Omental fat pad (tissue), 4 donors: ENCODE data around the gene RAB3IL1. TPM values are rescaled to one million over a fixed set of nuclear protein-coding genes. Genes with fewer than 3 reads are reported as not detected.
A peak's percentile ranks its signal among the peaks of the same experiment; 100 is the strongest.

Experiments used
- ATAC-seq: fragments of 150-250 bp; one replicate; pipeline ENCODE4 v1.9.1; 2016; ENCODE audit warnings: mild to moderate bottlenecking, moderate library complexity; ENCODE audit not compliant: low FRiP score
- DNase-seq: peaks from one replicate; pipeline ENCODE4 v3.0.0-alpha.2; 2019; ENCODE audit warnings: low spot score
- CTCF ChIP-seq, 3 donors: fragments of 450-650 bp; IDR thresholded peaks; one replicate each; pipeline ENCODE4 v1.5.1; 2016 to 2017; ENCODE audit warnings: antibody characterized with exemption in 3 of 3, mild to moderate bottlenecking in 3 of 3, moderate library complexity in 2 of 3
- total RNA-seq, 4 donors: library from RNA; depleted of rRNA; stranded (reverse); fragments of >200 nt; gene quantifications; one replicate each; pipeline ENCODE4 v1.1.0, GENCODE V29; 2016

Gene RAB3IL1
- total RNA-seq, 4 donors from 2014 or later = 18.5 to 37.8 (median 25.4) TPM

DNA sequence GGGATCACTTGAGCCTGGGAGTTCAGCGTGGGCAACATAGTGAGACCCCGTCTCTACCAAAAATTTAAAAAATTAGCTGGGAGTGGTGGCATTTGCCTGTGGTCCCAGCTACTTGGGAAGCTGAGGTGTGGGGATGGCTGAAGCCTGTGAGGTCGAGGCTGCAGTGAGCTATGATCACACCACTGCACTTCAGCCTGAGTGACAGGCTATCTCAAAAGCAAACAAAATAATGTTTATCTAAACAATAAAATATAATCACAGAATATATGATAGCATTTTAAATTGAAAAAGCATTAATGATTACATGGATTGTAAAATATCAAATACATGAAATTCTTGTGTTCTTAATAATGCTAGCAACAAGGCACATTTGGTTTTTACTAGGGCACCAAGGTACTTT, 35.5 kb upstream of the RAB3IL1 start:
- DNase-seq (no peak), ATAC-seq (no peak)
- no peak for TF ChIP-seq CTCF (IDR thresholded peaks at IDR 0.05)

DNA sequence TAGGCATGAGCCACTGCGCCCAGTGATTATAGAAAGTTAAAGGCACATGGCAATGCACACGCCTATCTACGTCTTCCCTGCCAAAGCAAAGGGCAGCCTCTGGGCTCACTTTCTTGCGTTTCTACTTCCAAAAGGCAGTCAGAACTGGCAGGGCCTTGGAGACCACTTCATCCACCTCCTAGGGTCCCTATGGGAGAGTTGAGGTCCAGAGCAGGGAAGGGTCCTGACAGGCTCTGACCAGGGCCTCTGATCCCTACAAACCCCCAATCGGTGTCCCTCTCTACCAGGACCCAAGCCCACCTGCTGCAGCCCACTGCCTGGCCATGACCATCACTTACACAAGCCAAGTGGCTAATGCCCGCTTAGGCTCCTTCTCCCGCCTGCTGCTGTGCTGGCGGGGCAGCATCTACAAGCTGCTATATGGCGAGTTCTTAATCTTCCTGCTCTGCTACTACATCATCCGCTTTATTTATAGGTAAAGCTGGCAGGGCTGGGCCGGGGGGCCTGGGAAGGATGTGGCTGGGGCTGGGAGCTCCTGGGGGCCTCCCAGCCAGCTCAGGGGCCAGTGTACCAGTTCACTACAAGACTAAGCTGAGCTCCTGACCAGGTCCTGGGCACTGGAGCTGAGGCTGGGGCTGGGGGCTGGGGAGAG, 34.2 kb upstream of the RAB3IL1 start:
- no peak for ATAC-seq
- no peak for TF ChIP-seq CTCF (IDR thresholded peaks at IDR 0.05)

DNA sequence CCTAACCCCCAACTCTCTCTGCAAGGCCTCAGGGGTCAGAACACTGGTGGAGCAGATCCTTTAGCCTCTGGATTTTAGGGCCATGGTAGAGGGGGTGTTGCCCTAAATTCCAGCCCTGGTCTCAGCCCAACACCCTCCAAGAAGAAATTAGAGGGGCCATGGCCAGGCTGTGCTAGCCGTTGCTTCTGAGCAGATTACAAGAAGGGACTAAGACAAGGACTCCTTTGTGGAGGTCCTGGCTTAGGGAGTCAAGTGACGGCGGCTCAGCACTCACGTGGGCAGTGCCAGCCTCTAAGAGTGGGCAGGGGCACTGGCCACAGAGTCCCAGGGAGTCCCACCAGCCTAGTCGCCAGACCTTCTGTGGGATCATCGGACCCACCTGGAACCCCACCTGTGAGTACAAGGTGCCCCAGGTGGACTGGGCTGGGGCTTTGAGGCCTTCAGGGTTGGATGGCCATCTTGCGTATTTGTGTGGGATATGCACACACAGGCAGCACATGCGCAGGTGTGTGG, 32.7 kb upstream of the RAB3IL1 start, which contains the start of gene BEST1:
Gene BEST1 (plus strand): TSS at position 317 of the 513 bp plus-strand sequence. CDS start 1,456 bp downstream, outside the sequence.
- TF ChIP-seq CTCF (IDR thresholded peaks at IDR 0.05) = no peak
- DNase-seq (no peak), ATAC-seq (no peak)

More for the DNA sequence above, 34.2 kb upstream of the RAB3IL1 start:
- no peak for DNase-seq

DNA sequence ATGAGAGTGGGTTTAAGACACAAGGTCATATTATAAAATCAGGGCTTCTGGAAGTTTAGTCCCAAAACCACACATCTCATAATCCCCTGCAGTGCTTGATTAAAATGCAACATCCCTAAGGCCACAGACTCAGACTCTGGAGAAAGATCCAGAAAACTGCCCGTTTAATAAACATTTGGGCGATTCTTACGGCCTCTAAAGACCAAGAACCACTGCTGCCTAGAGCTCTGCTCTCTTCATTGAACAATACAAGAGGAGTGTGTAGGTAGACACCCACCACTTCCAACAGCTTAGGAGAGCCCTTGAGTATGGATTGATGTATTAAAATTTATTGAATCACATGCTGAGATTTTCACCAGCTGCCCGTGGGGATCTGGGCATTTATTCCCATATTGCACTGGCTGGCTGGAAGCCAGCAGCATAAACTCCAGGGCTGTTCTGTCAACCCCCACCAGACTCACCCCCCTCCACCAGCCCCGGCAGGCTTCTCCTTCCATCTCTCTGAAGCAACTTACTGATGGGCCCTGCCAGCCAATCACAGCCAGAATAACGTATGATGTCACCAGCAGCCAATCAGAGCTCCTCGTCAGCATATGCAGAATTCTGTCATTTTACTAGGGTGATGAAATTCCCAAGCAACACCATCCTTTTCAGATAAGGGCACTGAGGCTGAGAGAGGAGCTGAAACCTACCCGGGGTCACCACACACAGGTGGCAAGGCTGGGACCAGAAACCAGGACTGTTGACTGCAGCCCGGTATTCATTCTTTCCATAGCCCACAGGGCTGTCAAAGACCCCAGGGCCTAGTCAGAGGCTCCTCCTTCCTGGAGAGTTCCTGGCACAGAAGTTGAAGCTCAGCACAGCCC, 32.0 kb upstream of the RAB3IL1 start:
- peak; percentile 72 for ATAC-seq

DNA sequence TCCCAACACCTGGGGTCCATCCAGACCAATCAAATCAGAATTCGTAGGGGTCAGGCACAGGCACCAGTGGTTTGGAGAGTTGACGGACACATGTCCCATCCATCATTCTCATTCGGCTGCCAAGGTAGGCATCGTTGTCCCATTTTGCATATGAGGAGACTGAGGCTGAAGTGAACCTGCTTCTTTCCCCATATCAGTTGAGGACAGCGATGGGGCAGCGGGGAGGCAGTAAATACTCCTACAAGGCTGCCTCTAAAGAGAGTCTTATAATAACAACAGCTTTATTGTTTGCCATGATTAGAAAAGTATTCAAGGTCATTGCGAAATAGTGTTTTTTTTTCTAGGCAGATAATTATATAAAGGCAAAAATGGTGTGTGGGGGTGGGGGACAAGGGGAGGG, 31.1 kb upstream of the RAB3IL1 start:
- no peak for TF ChIP-seq CTCF (IDR thresholded peaks at IDR 0.05)
- DNase-seq = no peak
- ATAC-seq = no peak

More for the DNA sequence above, 32.0 kb upstream of the RAB3IL1 start:
- TF ChIP-seq CTCF (IDR thresholded peaks at IDR 0.05) = no peak
- DNase-seq = no peak

DNA sequence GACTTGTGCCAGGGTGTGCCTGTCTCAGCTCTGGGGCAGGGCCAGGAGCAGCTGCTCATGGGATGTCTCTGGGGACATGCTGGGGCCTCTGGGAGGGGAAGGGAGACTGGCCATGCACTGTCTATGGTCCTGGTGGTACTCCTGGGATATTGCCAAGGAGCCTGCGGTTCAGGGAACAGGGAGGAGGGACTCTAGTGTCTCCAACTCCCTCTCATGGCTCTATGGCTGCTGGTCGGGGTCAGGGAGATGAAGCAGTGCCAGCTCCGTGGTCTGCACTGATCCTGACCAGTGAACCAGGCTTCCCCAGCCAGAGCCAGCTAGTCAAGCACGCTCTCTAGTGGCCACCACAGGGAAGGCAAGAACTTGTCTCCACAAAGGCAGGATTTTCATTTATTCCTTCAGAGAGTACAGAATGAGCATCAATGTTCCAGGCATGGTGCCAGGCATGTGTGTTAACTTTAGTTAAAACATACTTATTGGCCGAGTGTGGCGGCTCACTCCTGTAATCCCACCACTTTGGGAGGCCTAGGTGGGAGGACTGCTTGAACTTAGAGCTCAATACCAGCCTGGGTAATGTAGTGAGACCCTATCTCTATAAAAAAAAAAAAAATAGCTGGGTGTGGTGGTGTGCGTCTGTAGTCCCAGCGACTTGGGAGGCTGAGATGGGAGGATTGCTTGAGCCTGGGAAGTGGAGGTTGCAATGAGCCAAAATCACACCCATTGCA, 30.3 kb upstream of the RAB3IL1 start:
- peak; percentile 86 for ATAC-seq
- TF ChIP-seq CTCF (IDR thresholded peaks at IDR 0.05) = peak in 2 of 3 donors; percentile 19 to 88
- DNase-seq = peak; percentile 94
